HG03460 (cell line): ENCODE data around the gene MRGPRG.
"Not testable (repeated sequence)": the region's sequence is repeated elsewhere in the genome, so short reads cannot be mapped to it uniquely, and the experiment has no call there.

Experiments
- ATAC-seq: cut with Tn5 transposase; IDR thresholded peaks from one replicate; pipeline ENCODE4 v1.9.1; 2021; ENCODE audit not compliant: unreplicated experiment

The MRGPRG gene

GRCh38 chr11:3176487-3176886, 42.1 kb downstream of the MRGPRG start:
- ATAC-seq: no peak

DNA sequence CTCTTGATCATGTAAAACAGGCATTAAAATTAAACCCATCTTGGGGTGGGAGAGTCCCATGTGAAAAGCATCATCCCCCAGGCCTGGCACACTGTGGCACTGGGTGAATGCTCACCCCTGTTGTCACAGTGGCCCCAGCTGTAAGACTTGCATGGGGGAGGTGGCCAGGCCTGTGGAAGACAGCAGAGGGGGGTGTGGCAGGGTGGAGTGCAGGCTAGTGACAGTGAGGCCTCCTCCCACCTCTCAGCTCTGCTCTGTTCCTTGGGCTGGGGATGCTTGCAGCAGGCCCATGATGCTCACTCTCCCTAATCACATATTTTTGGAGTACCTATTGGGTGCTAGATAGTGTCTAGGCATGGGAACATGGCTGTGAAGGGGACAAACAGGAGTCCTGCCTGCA, 43.4 kb downstream of the MRGPRG start:
- no peak for ATAC-seq

DNA sequence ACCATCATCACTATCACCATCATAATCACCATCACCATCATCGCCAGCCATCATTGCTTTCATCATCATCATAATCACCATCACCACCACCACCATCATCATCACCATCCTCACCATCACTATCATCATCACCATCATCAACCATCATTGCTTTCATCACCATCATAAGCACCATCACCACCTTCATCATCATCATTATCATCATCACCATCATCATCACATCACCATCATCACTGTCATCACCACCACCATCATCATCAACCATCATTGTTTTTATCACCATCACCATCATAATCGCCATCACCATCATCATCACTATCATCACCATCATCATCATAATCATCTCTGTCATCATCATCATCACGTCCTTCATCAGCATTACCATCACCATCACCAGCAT, 44.2 kb downstream of the MRGPRG start:
- no peak for ATAC-seq

- ATAC-seq: no peak
Measured at GRCh38 chr11:3173795-3174194, 44.8 kb downstream of the MRGPRG start.

DNA sequence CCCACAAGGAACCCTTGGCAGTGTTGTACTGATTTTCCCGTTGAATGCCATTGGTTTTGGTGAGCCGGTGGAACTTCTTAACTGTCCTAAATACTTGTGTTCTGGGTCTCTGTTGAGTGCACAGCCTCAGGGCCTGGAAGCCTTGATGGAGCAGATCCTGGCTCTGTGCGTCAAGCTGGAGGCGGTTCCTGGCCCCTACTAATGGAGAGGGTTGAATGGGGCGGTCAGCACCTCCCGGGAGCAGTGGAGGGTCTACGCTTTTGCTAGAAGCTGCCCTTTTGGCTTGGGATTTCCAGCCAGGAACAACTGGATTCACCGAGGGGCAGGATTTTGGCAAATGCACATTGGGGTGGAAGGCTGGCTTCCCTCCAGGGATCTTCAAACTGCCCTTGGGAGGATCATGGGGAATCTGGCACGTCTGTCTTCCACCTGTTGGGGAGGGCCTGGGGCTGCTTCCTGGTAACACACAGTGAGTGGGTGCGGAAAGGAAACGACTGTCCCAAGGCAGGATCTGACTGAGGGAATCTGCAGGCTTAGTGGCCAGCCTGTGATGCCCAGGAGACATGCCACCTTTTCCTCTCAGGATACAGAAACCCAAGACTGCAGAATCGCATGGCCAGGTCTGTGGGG, 46.6 kb downstream of the MRGPRG start:
- ATAC-seq: no peak

GRCh38 chr11:3170756-3171650, 47.6 kb downstream of the MRGPRG start:
- no peak for ATAC-seq

DNA sequence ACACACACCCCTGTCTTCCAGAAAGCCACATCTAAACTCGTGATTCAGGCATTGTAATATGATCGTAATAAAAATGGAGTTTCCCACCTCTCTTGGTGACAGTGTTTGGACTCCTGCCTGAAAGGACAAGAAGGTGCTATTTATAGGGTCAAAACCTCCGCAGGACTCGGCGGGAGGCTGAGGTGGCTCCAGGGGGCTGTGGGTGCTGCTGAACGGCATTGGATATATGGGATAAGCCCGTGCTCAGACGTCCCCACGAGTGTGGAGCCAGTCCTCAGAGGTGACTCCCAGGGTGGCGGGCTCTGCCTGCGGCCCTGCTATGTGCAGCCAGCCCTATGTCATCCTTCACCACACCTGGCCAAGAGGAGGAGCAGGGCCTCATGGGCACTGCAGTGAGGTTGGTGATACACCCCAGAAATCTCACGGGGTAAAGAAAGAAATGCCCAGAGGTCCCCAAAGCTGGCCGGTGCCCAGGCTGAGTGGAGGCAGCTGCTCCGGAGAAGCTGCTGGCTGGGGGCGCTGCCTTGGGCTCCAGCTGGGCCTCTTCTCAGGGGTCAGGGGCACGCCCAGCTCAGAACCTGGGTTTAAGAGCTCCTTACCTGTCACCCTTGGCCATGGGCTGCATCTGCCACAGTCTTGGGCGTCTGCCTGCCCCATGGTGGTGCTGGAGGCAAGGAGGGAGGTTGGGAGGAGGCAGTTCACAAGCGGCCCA, 48.4 kb downstream of the MRGPRG start:
- ATAC-seq: no peak

DNA sequence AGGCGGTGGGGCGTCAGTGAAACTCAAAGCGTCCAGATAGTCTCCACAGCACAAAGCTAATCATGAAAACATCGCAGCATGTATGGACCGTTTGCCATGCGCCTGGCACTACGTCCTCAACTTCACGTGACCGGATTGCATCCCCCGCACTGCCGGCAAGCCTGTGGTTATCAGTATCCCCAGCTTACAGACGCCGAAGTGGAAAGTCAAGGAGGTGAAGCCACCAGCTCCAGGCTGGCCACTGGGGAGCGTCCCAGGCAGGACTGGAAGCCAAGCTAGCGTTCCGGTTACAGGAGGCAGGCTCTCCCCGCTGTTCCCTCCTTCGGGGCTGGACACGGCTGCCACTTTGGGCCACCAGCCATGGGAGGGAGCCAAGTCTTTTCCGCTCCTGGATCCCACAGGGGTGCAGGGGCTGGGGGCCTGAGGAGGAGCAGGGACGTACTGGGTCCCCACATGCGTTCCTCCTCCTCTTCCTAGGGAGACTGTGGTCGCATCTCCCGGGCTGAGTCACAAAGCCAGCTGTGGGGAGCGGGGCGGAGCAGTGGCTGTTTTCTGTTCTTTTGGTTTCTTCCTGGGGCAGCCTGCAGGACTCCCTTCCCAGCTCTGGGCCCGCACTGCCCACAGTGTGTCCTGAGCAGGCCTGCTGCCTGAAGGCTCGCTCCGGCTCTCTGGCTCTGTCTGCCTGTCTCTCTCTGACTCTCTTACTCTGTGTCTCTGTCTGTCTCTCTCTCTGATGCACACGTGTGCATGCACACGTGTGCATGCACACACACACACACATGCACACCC, 49.2 kb downstream of the MRGPRG start:
- ATAC-seq: no peak

DNA sequence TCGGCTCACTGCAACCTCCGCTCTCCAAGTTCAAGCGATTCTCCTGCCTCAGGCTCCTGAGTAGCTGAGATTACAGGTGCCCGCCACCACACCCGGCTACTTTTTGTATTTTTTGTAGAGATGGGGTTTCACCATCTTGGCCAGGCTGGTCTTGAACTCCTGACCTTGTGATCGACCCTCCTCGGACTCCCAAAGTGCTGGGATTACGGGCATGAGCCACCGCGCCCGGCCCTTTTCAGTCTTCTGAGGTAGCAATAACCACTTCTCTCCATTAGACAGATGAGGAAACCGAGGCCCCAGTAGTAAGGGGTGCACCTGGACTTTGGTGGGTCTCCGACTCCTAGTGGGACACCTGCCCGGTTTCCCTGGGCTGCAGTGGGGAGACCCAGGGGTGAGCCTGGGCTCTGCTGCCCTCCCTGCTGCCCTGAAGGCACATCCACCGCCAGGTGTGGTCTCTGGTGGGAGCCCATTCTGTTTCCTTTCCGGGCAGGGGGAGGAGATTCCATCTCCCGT, 49.8 kb downstream of the MRGPRG start:
- not testable (repeated sequence) for ATAC-seq
